Skeletal muscle tissue (tissue), 4 donors: Measurements from ENCODE around the gene ENPEP. TPM values are rescaled to one million over a fixed set of nuclear protein-coding genes. Genes with fewer than 3 reads are reported as not detected.
"Not testable (repeated sequence)": the region's sequence is repeated elsewhere in the genome, so short reads cannot be mapped to it uniquely, and the experiment has no call there.

Experiments used
- H3K27ac ChIP-seq: one replicate; pipeline ENCODE4 v1.7.0; 2013; ENCODE audit warnings: mild to moderate bottlenecking, low read depth, low read length, inconsistent platforms
- H3K27me3 ChIP-seq, 3 donors: one replicate each; pipeline ENCODE4 v1.7.0; 2013; ENCODE audit warnings: low read length in 3 of 3; ENCODE audit not compliant: control insufficient read depth in 3 of 3, insufficient read depth in 3 of 3
- H3K36me3 ChIP-seq, 3 donors: one replicate each; pipeline ENCODE4 v1.7.0; 2013; ENCODE audit warnings: low read length in 3 of 3; ENCODE audit not compliant: control insufficient read depth in 3 of 3, insufficient read depth in 3 of 3
- H3K4me1 ChIP-seq, 3 donors: one replicate each; pipeline ENCODE4 v1.7.0; 2013; ENCODE audit warnings: low read length in 3 of 3, mild to moderate bottlenecking in 3 of 3; ENCODE audit not compliant: control insufficient read depth in 3 of 3, insufficient read depth in 3 of 3
- H3K4me3 ChIP-seq, 3 donors: one replicate each; pipeline ENCODE4 v1.7.0; 2013; ENCODE audit warnings: low read length in 3 of 3
- H3K9ac ChIP-seq, 3 donors: one replicate each; pipeline ENCODE4 v1.7.0; 2013; ENCODE audit warnings: low read length in 3 of 3, mild to moderate bottlenecking in 3 of 3, moderate library complexity in 2 of 3, low read depth in 1 of 3
- H3K9me3 ChIP-seq, 3 donors: one replicate each; pipeline ENCODE4 v1.7.0; 2013; ENCODE audit warnings: low read length in 3 of 3; ENCODE audit not compliant: control insufficient read depth in 3 of 3
- total RNA-seq: library from RNA; depleted of rRNA; stranded (reverse); fragments of >200 nt; gene quantifications from one replicate; pipeline ENCODE4 v1.2.3, GENCODE V29; 2014
- donor health status: Osteomylitis.

The ENPEP gene
- total RNA-seq, result 9.9 TPM

- Histone ChIP-seq H3K9ac (peak within 1 kb of the TSS; percentile 75 to 85 (median 83)), H3K36me3 (no peaks in the 10 kb centered on the region), H3K27ac (peak within 1 kb of the TSS; percentile 73), H3K4me1 (peaks cover 0 to 10% (median 9%) of the 10 kb centered on the region in 3 donors), H3K9me3 (no peaks in the 10 kb centered on the region), H3K4me3 (peak within 1 kb of the TSS; percentile 76 to 81 (median 78)), H3K27me3 (no peaks in the 10 kb centered on the region)
Observed at GRCh38 chr4:110475881-110476818, at the start of gene ENPEP. Gene ENPEP (plus strand): TSS chr4:110476155. CDS start chr4:110476415, 260 bp downstream.

- not testable (repeated sequence) for H3K9me3 ChIP-seq, H3K4me3 ChIP-seq, H3K27ac ChIP-seq, H3K36me3 ChIP-seq, H3K4me1 ChIP-seq, H3K27me3 ChIP-seq, H3K9ac ChIP-seq
Observed at GRCh38 chr4:110431805-110432204, 44.1 kb upstream of the ENPEP start.

GRCh38 chr4:110437292-110437691 lies 38.7 kb upstream of the ENPEP start:
- H3K4me3 ChIP-seq, H3K9me3 ChIP-seq, H3K27ac ChIP-seq, H3K36me3 ChIP-seq, H3K9ac ChIP-seq, H3K4me1 ChIP-seq, H3K27me3 ChIP-seq: not testable (repeated sequence)

GRCh38 chr4:110439209-110439608 lies 36.7 kb upstream of the ENPEP start:
- not testable (repeated sequence) for H3K4me3 ChIP-seq, H3K36me3 ChIP-seq, H3K27ac ChIP-seq, H3K27me3 ChIP-seq, H3K9me3 ChIP-seq, H3K4me1 ChIP-seq, H3K9ac ChIP-seq

- Histone ChIP-seq H3K4me1 (peaks cover 0 to 2% (median 0%) of the 10 kb centered on the region in 3 donors), H3K9ac (no peak overlapping the region), H3K27me3 (no peaks in the 10 kb centered on the region), H3K36me3 (no peaks in the 10 kb centered on the region), H3K9me3 (no peaks in the 10 kb centered on the region), H3K4me3 (no peak overlapping the region), H3K27ac (no peak overlapping the region)
Observed at GRCh38 chr4:110442309-110442708, 33.6 kb upstream of the ENPEP start.

- no peaks in the 10 kb centered on the region for H3K9me3 ChIP-seq
Observed at GRCh38 chr4:110442788-110443187, 33.2 kb upstream of the ENPEP start.

GRCh38 chr4:110449947-110450346 lies 26.0 kb upstream of the ENPEP start:
- no peak overlapping the region for H3K27ac ChIP-seq
- H3K4me1 ChIP-seq, result peaks cover 5 to 6% (median 5%) of the 10 kb centered on the region in 3 donors
- no peaks in the 10 kb centered on the region for H3K9me3 ChIP-seq
- H3K9ac ChIP-seq, result no peak overlapping the region
- H3K36me3 ChIP-seq, result no peaks in the 10 kb centered on the region
- no peaks in the 10 kb centered on the region for H3K27me3 ChIP-seq
- no peak overlapping the region for H3K4me3 ChIP-seq

More at GRCh38 chr4:110442788-110443187, 33.2 kb upstream of the ENPEP start:
- no peaks in the 10 kb centered on the region for H3K27me3 ChIP-seq
- peaks cover 0 to 2% (median 0%) of the 10 kb centered on the region in 3 donors for H3K4me1 ChIP-seq
- H3K4me3 ChIP-seq, result no peak overlapping the region
- no peaks in the 10 kb centered on the region for H3K36me3 ChIP-seq
- H3K27ac ChIP-seq, result no peak overlapping the region
- no peak overlapping the region for H3K9ac ChIP-seq

- Histone ChIP-seq H3K27me3 (no peaks in the 10 kb centered on the region), H3K4me1 (peaks cover 5 to 6% (median 5%) of the 10 kb centered on the region in 3 donors), H3K4me3 (no peak overlapping the region), H3K36me3 (no peaks in the 10 kb centered on the region), H3K9me3 (no peaks in the 10 kb centered on the region), H3K9ac (no peak overlapping the region), H3K27ac (no peak overlapping the region)
Observed at GRCh38 chr4:110452546-110452945, 23.4 kb upstream of the ENPEP start.

GRCh38 chr4:110454441-110454840 lies 21.5 kb upstream of the ENPEP start:
- no peak overlapping the region for H3K4me3 ChIP-seq
- H3K36me3 ChIP-seq, result no peaks in the 10 kb centered on the region
- H3K27me3 ChIP-seq, result no peaks in the 10 kb centered on the region
- H3K27ac ChIP-seq, result no peak overlapping the region
- H3K9me3 ChIP-seq, result no peaks in the 10 kb centered on the region
- peaks cover 5 to 6% (median 5%) of the 10 kb centered on the region in 3 donors for H3K4me1 ChIP-seq
- H3K9ac ChIP-seq, result no peak overlapping the region

GRCh38 chr4:110458494-110459266 lies 17.3 kb upstream of the ENPEP start:
- H3K36me3 ChIP-seq, result no peaks in the 10 kb centered on the region
- H3K9me3 ChIP-seq, result no peaks in the 10 kb centered on the region
- no peak overlapping the region for H3K27ac ChIP-seq
- H3K4me3 ChIP-seq, result no peak overlapping the region
- H3K9ac ChIP-seq, result no peak overlapping the region
- H3K4me1 ChIP-seq, result no peaks in the 10 kb centered on the region
- no peaks in the 10 kb centered on the region for H3K27me3 ChIP-seq
